Fibroblast of skin of scalp (primary cell): ENCODE measurements around the gene ECE1. TPM values are rescaled to one million over a fixed set of nuclear protein-coding genes. Genes with fewer than 3 reads are reported as not detected.

Source experiments
- DNase-seq: peaks from one replicate; pipeline ENCODE4 v3.0.0-alpha.2; 2013
- polyA plus RNA-seq, 2 experiments: library from polyadenylated mRNA; unstranded; fragments of 120-200 nt; gene quantifications; one replicate each; pipeline ENCODE4 v1.2.1, GENCODE V29; 2013; ENCODE audit not compliant: insufficient read length in 2 of 2

ECE1 gene
- 54.6 TPM for polyA plus RNA-seq (2013, experiment 1 of 2; ENCODE audit: insufficient read length)
- 53.3 TPM for polyA plus RNA-seq (2013, experiment 2 of 2; ENCODE audit: insufficient read length)

DNA sequence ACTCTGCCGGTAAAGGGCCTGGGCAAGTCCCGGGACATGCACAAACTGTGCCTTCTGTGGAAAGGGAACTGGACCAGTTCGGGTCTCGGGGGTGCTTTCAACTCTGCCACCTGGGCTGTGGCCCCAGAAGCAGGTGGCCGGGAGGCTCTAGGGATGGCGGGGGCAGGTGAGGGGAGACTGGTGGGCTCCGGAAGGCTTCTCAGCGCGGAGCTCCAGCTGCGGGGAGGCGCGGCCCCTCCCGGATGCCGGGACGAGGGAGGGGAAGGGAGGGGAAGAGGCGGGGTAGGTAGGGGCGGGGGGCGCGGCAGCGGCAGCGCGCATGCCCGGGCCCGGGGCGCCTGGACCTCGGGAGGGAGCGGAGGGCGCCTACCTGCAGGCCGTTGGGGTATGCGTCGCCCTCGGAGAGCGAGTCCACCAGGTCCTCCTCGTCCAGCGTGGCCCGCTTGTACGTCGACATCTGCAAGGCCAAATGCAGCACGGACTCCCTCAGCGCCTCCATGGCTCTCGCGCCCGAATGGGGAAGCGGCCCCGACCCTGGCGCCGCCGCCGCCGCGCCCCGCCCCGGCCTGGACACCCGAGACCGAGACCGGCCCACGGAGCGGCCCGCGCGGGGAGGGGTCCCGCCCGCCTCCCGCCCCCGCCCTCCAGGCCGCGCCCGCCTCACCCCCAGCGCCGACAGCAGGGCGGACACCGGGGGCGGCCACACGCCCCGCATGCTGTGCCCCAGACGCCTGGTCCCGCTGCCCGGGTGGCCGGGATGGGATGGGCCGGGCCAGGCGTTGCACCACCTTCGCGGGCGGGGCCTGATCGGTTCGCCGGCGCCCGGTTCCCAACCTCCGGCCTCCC is at the start of gene ECE1:
TSS of gene ECE1 (minus strand) at position 764 of the 846 bp plus-strand sequence. CDS start at position 715, 49 bp downstream.
- DNase-seq = no peak

DNA sequence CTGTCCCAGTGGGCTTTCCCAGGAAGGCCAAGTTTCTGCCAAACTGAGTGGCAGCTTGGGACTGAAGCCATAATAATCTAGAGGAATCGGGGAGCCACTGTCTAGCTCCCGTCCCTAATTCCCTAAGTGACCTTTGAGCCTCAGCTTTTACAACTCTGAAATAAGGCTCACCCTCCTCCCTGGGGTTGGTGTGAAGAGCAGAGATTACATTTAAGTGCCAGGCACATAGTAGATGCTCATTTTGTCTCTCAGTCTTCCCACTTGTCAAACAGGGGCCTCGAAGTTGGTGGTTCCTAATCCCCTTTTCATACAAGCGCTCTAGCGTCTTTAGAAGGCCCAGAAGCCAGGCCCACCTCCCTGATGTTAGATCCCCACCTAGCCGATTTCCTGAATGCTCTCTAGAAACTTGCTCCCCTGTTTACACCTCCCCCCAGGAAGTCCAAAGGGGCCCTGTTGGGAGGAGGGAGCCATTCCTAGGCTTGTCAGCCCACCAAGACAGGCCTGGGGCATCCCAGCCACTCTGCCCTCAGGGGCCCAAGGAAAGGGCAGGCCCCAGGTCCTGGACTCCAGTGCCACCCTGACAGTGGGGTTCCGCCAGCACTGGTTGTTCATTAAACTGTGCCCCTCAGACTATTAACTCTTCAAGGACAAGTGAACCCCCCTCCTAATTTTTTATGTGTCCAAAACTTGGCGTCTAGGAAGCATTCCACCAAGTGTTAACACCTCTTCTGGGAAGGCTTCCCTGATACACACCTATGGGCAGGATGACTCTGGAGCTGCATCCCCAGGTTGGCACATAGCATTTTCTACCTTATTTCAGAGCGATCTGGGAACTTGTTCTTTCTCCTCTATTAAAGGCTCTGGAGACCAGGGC is 49.3 kb upstream of the ECE1 start:
- DNase-seq = no peak

DNA sequence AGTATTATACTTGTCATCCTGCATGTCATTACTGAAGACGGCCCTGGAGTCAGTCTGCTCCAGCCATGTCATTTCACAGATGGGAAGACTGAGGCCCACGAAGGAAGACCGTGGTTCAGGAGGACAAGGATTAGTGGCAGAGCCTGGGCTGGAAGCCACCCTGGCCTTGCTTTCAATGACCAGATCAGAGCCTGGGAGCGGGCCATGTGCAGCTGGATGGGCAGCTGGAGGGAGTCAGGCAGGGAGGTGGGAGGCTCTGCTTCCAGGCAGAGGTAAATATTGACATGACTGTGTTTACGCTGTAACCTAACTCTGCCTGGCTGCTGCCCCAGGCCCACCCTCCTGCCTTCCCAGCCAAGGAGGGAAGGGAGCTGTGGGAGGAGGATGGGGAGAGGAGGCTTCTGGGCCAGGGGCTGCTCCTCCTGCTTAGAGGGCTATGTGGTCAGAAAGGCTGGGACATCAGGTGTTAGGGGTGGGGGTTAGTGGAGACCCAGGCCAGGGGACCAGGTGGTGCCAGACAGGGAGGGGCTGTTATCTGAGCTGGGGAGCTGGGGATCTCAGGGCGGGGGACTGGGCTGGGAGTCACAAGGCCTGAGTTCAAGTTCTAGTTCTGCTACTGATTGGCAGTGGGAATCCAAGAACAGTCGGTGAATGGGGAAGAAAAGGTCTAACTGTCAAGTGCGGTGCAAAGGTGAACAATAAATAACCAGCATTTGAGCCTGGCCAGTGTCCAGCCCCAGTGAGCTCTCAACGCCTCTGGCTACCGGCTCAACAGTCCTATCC is 48.5 kb upstream of the ECE1 start:
- no peak for DNase-seq

DNA sequence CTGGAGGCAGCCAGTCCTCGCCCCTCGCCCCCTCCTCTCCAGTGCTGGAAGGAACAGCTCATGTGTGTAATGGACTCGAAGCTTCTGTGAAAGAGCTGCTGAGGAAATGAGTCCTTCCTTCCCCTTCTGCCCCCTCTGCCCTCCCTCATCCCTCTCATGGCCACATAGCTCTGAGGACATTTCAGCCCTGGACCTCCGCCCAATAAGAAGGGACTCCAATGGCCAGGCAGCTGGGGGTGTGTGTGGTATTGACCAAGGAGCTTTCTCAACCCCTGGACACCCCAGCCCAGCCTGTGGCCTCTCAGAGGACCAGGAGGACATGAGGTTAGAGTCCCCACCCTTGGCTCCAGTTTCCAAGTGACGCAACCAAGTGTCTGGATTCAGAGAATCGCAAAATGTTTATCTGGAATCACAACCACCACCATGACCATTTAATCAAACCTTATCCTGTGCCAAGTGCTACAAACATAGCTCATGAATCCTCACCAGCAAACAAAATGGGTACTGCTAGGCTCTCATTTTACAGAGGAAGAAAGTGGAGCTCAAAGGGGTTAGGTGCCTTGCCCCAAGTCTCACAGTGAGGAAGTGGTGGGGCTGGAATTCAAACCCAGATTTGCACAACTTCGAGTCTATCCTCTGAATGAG is 47.8 kb upstream of the ECE1 start:
- no peak for DNase-seq

DNA sequence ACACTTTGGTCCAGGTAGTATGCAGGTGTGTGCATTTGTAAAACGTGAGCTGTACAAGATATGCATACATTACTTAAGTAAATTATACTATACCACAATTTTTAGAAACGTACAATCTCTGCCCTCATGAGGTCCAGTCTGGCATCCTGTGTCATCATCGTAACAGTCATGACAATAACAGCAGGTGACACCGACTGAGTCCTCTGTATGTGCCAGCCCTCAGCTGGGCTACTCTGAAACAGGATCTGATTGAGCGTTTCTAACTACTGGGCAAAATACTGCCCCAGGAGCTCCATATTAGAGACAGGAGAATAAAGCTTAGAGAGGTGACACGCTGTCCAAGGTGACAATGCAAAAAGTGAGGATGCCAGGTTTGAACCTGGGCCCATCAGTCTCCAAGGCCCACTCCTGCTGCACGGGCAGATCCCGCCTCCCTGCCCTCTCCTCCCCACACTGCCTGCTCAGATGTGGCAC is 47.2 kb upstream of the ECE1 start:
- DNase-seq = no peak

DNA sequence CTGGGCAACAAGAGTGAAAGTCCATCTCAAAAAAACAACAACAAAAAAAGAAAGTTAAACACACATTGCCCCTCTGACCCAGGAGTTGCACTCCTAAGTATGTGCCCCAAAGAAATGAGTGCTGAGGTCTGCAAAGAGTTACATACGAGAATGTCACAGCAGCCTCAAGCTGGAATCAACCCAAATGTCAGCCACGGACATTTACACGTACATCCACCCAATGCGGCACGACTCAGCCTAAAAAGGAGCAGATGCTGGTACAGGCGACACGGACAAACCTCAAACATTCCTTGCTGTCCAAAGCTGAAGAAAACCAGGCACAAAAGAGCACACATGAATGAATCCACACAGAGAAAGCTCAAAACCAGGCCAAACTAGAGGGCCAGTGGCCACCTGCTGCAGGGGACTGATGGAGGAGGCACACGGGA is 46.8 kb upstream of the ECE1 start:
- DNase-seq = no peak

DNA sequence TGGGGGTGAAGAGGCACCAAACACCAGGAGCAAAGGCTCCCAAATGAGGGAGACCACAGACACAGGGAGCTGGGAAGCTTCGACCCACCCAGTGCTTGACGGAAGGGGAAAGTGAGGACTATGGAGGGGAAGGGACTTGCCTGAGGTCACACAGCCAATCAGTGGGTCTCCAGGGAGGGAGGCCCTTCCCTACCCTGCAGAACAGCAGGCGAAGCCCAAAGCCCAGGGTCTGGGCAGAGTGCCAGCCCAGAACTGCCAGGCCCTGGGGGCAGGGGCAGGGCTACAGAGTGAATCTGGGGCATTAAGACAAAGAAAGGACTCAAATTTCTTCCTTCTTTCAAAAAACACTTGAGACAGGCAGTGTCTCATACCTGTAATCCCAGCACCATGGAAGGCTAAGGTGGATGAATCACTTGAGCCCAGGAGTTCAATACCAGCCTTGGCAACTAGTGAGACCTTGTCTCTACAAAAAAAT is 45.5 kb upstream of the ECE1 start:
- DNase-seq = no peak

DNA sequence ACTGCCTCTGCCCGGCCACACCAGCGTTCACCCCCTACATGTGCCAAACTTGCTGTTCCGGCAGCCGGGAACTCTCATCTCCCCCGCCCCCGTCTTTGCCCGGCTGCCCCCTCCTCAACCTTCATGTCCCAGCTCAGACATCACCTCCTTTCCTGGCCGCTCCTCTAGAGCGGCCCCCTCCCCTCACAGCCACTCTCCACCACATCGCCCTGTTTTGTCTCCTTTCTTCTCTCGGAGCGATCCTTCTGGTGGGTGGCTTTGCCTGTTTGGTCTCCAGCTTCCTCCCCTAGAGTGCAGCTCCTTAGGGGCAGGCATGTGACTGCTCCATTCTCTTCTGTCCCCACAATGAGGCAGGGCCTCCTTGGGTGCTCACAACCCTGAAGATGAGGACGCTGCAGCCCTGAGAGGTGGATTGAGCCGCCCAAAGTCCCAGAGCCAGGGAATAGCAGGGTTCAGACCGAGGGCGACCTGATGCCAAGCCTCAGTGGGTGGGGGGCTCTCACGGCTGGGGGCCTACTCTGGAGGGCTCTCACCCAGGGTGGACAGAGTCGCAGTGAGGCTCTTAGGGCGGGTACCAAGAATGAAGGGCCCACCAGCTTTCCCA is 44.9 kb upstream of the ECE1 start:
- no peak for DNase-seq

DNA sequence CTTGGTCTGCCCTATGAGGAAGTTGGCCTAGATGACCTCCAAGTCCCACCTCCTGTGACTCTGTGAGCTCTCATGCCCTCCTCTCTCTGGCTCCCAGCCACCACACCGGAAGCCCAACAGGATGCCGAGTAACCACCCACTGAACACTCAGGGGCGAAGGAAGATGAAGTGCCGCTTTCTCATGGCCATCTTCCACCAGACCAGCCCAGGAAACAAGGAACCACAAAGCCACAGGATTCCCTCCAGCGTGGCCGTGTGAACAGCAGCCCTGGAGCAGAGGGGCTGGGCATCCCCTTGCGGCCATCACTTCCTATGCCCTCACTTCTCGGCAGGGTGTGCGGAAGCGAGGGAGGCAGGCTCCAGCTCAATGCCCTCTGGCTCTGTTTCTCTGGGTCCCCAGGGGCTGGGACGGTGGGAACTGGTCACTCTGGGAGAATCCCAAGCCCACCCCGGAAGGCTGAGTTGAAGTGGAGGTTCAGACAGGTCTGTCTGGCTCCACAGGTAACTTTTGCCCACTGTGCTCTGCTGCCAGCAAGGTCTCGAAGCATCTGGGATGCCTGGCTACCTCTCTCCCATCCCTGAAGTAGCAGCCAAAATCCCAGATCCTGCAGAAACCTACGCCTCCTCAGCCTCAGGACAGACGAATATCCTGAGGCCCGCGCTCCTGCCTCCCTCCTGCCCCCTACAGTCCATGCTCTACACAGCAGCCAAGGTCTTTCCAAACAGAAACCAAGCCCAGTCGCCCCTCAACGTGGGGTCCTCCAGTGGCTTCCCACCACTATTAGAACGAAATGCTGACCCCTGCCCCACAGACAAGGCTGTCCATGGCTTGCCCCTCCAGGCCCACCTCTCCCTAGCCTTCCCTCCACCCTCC is 44.2 kb upstream of the ECE1 start:
- DNase-seq = peak; percentile 83

DNA sequence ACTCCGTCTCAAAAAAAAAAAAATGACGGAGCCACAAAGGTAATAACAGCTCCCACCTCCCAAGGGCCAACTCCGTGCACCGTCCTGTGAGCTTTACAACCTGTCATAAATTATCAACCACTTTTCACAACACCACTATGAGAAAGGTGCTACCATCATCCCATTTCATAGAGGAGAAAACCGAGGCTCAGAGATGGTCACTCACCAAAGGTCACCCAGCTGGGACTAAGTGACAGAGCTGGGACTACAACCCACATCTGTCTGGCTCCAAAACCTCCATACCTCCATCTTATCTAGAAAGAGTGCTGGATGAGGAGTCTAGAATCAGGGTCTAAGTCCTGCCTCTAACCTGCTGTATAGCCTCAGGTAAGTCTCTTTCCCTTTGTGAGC is 43.6 kb upstream of the ECE1 start:
- DNase-seq = no peak

DNA sequence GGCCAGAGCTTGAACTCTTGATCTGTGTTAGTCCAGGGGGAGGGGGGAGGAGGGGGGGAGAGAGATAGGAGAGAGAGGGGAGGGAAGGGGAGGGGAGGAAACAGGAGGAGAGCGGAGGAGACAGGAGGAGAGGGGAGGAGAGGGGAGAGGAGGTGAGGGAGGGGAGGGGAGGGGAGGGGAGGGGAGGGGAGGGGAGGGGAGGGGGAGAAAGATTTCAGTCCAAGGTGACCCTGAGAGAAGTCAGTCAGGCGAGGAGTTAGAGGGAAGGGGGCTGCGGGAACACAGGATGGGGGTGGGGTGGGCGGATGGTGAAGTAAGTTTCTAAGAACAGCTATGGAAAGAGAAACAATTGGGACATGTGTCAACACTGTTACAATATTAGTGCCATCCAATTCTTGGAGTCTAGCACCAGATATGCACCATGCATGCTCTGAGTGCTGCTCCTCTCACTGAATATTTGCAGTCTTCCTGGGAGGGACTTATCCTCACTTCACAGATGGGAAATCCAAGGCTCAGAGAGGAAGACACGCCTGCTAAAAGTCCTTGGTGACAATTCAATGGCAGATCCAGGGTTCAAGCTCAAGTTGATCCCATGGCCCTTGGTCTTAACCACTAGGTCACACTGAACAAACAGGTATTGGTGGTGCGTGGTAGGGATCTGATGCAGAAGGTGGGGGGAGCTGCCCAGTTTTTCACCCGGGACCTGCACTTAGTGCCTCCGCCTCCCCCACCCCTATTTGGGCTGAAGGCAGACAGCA is 42.5 kb upstream of the ECE1 start:
- DNase-seq = no peak

DNA sequence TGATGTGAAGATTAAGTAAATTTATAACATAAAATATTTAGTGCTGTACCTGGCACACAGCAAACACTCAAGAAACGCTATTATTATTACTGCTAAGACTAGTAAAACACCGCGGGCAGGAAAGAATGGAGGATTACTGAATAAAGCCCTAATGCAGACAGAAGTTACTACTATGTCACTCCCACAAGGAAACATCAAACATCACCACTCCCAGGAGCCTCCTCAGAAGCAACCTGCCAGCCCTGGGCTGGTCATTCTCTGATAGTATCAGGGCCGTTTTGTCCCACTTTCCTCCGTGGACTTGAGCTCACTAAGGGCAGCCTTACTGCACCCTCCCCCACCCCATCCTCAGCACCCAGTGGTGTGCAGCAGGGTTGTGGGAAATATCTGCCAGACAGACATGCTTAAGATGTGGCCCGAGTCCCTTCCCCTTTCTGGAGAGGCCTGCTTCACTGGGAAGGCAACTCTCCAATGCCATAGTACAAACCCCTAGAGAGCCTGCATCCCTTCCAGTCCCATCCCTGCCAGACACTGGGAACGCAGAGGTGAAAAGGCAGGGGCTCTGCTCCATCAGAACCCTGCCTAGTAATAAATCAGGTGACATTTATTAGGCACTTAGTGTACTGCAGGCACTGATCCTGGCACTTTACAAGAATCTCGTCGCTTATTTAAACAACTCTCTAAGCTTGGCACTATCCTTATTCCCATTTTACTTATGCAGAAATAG is 41.7 kb upstream of the ECE1 start:
- no peak for DNase-seq

DNA sequence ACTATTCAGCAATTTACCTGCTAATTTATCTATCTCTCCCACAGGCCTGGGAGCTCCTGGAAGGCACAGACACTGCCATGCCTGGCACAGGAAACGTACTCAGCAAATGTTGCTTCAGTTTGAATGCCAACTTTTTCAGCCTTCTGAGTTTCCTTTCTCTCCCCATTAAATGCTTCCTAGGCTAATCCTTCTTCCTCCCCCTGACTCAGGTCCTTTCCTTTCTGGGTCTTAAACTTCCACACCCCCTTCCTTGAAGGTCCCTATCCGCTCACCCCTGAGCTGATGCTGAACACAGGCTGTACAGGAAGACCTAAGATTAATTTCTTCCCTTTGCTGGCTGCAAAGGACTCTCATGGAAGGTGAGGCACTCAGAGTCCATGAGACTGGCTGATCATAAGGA is 40.3 kb upstream of the ECE1 start:
- DNase-seq = no peak

DNA sequence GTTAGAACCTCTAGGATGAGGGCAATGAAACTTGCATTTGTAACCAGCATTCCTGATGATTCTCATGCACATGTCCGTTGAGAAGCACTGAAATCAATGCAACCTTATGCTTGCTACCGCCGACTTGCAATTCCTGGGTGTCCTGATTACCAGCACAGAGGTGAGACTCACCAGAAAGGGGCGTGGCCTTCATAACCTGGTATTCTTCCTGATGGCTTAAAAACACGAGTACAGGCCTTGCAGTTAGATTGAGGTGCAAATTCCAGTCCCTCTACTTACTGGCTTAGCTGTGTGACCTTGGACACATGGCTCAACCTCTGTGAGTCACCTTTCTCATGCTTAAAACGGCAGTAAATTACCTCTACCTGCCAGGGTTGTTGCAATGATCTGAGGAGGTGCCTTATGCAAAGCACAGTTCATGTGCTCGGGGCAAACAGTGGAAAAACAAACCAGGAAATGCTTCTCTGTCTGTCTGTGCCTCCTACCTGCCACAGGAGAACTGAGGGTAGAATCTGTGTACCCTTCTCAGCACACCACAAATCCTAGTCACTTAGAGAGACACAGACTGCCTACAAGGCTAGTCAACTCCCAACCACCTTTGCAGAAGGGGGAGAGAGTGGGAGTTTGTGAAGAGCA is 39.1 kb upstream of the ECE1 start:
- no peak for DNase-seq

DNA sequence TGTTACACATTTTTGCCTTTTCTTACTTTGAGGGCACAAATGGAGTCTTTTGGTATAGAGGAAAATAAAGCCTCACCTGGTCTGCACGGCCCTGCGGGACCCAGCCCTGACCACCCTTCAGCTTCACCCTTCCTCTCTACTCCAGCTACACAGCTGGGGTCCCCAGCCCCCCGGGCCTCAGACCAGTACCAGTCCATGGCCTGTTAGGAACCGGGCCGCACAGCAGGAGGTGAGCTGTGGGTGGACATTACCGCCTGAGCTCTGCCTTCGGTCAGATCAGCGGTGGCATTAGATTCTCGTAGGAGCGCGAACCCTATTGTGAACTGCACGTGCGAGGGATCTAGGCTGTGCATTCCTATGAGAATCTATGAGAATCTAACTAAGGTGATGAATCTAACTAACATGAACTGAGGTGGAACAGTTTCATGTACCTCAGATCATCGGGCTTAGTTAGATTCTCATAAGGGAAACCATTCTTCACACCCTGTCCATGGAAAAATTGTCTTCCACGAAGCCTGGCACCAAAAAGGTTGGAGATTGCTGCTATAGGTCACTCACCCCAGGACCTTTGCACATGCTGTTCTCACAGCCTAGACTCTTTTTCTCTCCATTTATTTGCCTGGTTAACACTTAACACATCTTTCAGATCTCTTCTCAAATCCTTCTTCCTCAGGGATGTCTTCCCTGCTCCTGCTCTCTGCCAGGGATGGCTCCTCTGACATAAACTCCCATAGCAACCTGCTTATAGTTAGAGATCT is 37.5 kb upstream of the ECE1 start:
- no peak for DNase-seq

DNA sequence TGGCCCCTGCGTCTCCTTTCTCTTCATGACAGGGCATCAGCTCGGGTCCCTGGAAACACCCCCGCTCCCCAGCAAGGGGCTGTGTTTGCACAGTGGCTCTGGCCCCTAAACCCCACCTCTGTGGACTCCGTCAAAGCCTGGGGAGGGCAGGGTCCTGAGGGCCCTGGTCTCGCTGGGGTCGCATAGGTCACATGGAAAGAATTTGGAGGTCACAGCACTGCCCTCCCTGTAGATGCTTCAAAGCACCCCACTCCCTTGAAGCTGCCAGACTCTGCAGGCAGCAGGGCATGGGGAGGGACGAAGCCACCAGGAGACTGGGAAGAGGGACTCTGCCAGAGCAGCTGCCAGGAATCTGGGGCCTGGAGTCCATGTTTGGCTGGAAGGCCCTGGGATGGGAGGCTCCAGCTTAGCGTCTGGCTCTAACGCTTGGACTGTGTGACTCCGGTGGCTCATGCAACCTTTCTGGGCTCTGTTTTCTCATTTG is 36.6 kb upstream of the ECE1 start:
- no peak for DNase-seq

DNA sequence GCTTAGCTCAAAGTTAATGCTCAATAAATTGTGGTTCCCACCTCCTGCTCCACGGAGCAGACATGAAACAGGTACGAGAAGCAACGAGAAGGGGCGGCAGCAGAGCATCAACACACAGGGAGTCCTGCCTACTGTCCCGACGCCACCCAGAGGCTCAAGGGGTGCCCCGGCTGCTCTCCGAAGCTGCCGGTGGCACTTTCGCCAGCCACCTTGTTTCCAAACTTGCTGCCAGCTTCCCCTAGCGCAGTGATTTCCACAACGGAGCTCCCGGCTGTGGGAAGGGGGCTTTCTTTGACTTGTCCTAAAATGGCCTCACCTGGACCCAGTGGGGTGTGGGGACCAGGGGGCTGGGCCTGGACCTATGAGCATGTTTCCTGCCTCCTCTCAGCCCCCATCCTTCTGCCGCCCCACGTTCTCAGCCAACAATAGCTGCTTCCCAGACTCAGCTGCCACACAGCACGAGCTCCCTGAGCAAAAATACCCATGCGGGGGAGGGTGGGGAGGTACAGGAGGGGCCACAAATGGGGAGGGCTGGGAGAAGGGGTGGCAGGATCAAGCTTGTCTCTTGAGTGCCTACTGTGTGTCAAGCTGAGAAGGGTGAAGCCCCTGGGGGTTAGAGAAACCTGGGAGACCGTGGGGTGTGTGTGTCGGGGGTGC is 35.6 kb upstream of the ECE1 start:
- DNase-seq = no peak
